Measurements from ENCODE around the gene MYRIP. TPM values are rescaled to one million over a fixed set of nuclear protein-coding genes. Genes with fewer than 3 reads are reported as not detected.

Gene MYRIP
- total and polyA plus RNA-seq, 2 experiments from 2014 or later, result 1.5 to 1.8 TPM

- Mint-ChIP-seq H3K27ac (no peak overlapping the region), H3K4me1 (no peaks in the 10 kb centered on the region; the same call in 2 of the 3 replicates), H3K27me3 (ENCODE audit: insufficient read depth, low read depth, poor library complexity) (peaks cover 5% of the 10 kb centered on the region), H3K36me3 (ENCODE audit: low read depth) (peaks cover 13% of the 10 kb centered on the region), H3K4me3 (no peak overlapping the region), H3K9me3 (peaks cover 25% of the 10 kb centered on the region)
- H4K20me1 ChIP-seq (replicated peaks; ENCODE audit: insufficient read depth), result no peaks in the 10 kb centered on the region
- no peak overlapping the region for H3K4me3 ChIP-seq
- no peak overlapping the region for H3K4me2 ChIP-seq
- no peaks in the 10 kb centered on the region for H3K27me3 ChIP-seq (ENCODE audit: insufficient read depth)
- no peaks in the 10 kb centered on the region for H3K79me2 ChIP-seq (replicated peaks; ENCODE audit: insufficient read depth)
- ATAC-seq, result no peak
- H3K9me2 ChIP-seq (ENCODE audit: insufficient read depth), result 0 out of 2 replicates have a peak, but pooled peaks cover 10% of the 10 kb centered on the region
- H3F3A ChIP-seq (replicated peaks; ENCODE audit: low read depth), result no peaks in the 10 kb centered on the region
- no peak overlapping the region for H3K27ac ChIP-seq (ENCODE audit: low read depth)
- no peak for TF ChIP-seq ETS1 (IDR thresholded peaks at IDR 0.05)
- no peak for TF ChIP-seq EZH2 (IDR thresholded peaks at IDR 0.05; ENCODE audit: low read depth, unreplicated experiment)
- no peak for TF ChIP-seq ZNF114 (CRISPR knock-in tag; IDR thresholded peaks at IDR 0.05)
- no peak for TF ChIP-seq EZH2phosphoT487 (IDR thresholded peaks at IDR 0.05; ENCODE audit: unreplicated experiment)
- TF ChIP-seq ZNF331 (CRISPR knock-in tag; IDR thresholded peaks at IDR 0.05; ENCODE audit: low read depth), result no peak
- no peak for TF ChIP-seq CTCF (conservative IDR thresholded peaks at IDR 0.05; ENCODE audit: low read depth in 2 of 2)
- no peak for TF ChIP-seq JUNB (IDR thresholded peaks at IDR 0.05; ENCODE audit: unreplicated experiment)
- H2AFZ ChIP-seq, result no peak overlapping the region
- no peak for DNase-seq (ENCODE audit: low spot score)
- H3K4me1 ChIP-seq (ENCODE audit: insufficient read depth), result no peaks in the 10 kb centered on the region
- H3K36me3 ChIP-seq (ENCODE audit: insufficient read depth), result no peaks in the 10 kb centered on the region
Measured at GRCh38 chr3:40162616-40163015, 353.2 kb downstream of the MYRIP start.

GRCh38 chr3:40166997-40167396 lies 357.6 kb downstream of the MYRIP start:
- Histone ChIP-seq H3K36me3 (ENCODE audit: insufficient read depth) (no peaks in the 10 kb centered on the region), H4K20me1 (replicated peaks; ENCODE audit: insufficient read depth) (no peaks in the 10 kb centered on the region), H3K27ac (ENCODE audit: low read depth) (no peak overlapping the region), H2AFZ (no peak overlapping the region), H3K9me2 (ENCODE audit: insufficient read depth) (peaks cover 17% of the 10 kb centered on the region; the same call in 1 of the 2 replicates), H3K27me3 (ENCODE audit: insufficient read depth) (no peaks in the 10 kb centered on the region), H3K79me2 (replicated peaks; ENCODE audit: insufficient read depth) (no peaks in the 10 kb centered on the region), H3K4me3 (no peak overlapping the region), H3K4me1 (ENCODE audit: insufficient read depth) (no peaks in the 10 kb centered on the region; the same call in 1 of the 2 replicates), H3F3A (replicated peaks; ENCODE audit: low read depth) (no peaks in the 10 kb centered on the region), H3K4me2 (no peak overlapping the region)
- Mint-ChIP-seq H3K9me3 (0 out of 3 replicates have a peak, but pooled peaks cover under 1% of the 10 kb centered on the region), H3K4me1 (peaks cover 2% of the 10 kb centered on the region; the same call in 1 of the 3 replicates), H3K27me3 (ENCODE audit: insufficient read depth, low read depth, poor library complexity) (no peaks in the 10 kb centered on the region), H3K36me3 (ENCODE audit: low read depth) (peaks cover under 1% of the 10 kb centered on the region; the same call in 1 of the 3 replicates), H3K27ac (no peak overlapping the region), H3K4me3 (no peak overlapping the region)
- DNase-seq (ENCODE audit: low spot score) (peak; percentile 72), ATAC-seq (peak; percentile 97)
- TF ChIP-seq EZH2phosphoT487 (IDR thresholded peaks at IDR 0.05; ENCODE audit: unreplicated experiment) (no peak), CTCF (conservative IDR thresholded peaks at IDR 0.05; ENCODE audit: low read depth in 2 of 2) (peak; percentile 51 to 73), ETS1 (IDR thresholded peaks at IDR 0.05) (no peak), ZNF462 (CRISPR knock-in tag; IDR thresholded peaks at IDR 0.05) (no peak)
